HT1080 (cell line): ENCODE data around the gene RPS27. TPM values are rescaled to one million over a fixed set of nuclear protein-coding genes. Genes with fewer than 3 reads are reported as not detected.
"Not testable (repeated sequence)": the region's sequence is repeated elsewhere in the genome, so short reads cannot be mapped to it uniquely, and the experiment has no call there.

ENCODE experiments used
- DNase-seq: peaks from one replicate; pipeline ENCODE4 v3.0.0-alpha.2; 2015; ENCODE audit warnings: low read depth
- total RNA-seq: library from RNA; depleted of rRNA; stranded (reverse); fragments of >200 nt; shearing (Covaris generic); gene quantifications from 2 replicates; pipeline ENCODE4 v1.2.3, GENCODE V29; 2014

Gene RPS27
- total RNA-seq, 1 experiment from 2014 or later, result 1,691 TPM

GRCh38 chr1:153960206-153960605 is 30.4 kb upstream of the RPS27 start:
- DNase-seq, result no peak

- no peak for DNase-seq
These were observed 29.1 kb upstream of the RPS27 start for GRCh38 chr1:153961421-153961820.

- DNase-seq, result peak; percentile 52
These were observed 28.2 kb upstream of the RPS27 start for GRCh38 chr1:153962088-153963029.

GRCh38 chr1:153963030-153963849 is 27.3 kb upstream of the RPS27 start, which contains the start of gene SLC39A1:
Gene SLC39A1, minus strand, starts transcription at chr1:153963537. Its CDS starts 822 bp downstream, at chr1:153962715.
- peak; percentile 95 for DNase-seq

- peak; percentile 68 for DNase-seq
These were observed 26.7 kb upstream of the RPS27 start for GRCh38 chr1:153963850-153964331.

- peak; percentile 96 for DNase-seq
These were observed 23.2 kb upstream of the RPS27 start, which contains the start of gene CREB3L4 for GRCh38 chr1:153967107-153967999. Gene CREB3L4, plus strand, starts transcription at chr1:153967902. Its CDS starts 624 bp downstream, at chr1:153968526.

- no peak for DNase-seq
These were observed 22.6 kb upstream of the RPS27 start for GRCh38 chr1:153968000-153968363.

- DNase-seq, result no peak
These were observed 22.2 kb upstream of the RPS27 start for GRCh38 chr1:153968408-153968807.

GRCh38 chr1:153968972-153969371 is 21.6 kb upstream of the RPS27 start:
- no peak for DNase-seq

- DNase-seq, result no peak
These were observed 20.2 kb upstream of the RPS27 start for GRCh38 chr1:153970346-153970745.

GRCh38 chr1:153973071-153973470 is 17.5 kb upstream of the RPS27 start:
- DNase-seq, result no peak

GRCh38 chr1:153973525-153973924 is 17.0 kb upstream of the RPS27 start:
- no peak for DNase-seq

GRCh38 chr1:153976819-153977249 is 13.7 kb upstream of the RPS27 start:
- DNase-seq, result no peak

- peak; percentile 68 for DNase-seq
These were observed 13.0 kb upstream of the RPS27 start, which contains the start of gene JTB for GRCh38 chr1:153977250-153978240. Gene JTB, minus strand, starts transcription at chr1:153977674. Its CDS starts 422 bp downstream, at chr1:153977252.

- no peak for DNase-seq
These were observed 12.2 kb upstream of the RPS27 start for GRCh38 chr1:153978274-153978909.

GRCh38 chr1:153979091-153979490 is 11.5 kb upstream of the RPS27 start:
- DNase-seq, result not testable (repeated sequence)

GRCh38 chr1:153981735-153982134 is 8.8 kb upstream of the RPS27 start:
- DNase-seq, result not testable (repeated sequence)

- no peak for DNase-seq
These were observed 6.3 kb upstream of the RPS27 start for GRCh38 chr1:153984123-153984894.
